ENCODE data around the gene FGF6.

Gene FGF6

DNA sequence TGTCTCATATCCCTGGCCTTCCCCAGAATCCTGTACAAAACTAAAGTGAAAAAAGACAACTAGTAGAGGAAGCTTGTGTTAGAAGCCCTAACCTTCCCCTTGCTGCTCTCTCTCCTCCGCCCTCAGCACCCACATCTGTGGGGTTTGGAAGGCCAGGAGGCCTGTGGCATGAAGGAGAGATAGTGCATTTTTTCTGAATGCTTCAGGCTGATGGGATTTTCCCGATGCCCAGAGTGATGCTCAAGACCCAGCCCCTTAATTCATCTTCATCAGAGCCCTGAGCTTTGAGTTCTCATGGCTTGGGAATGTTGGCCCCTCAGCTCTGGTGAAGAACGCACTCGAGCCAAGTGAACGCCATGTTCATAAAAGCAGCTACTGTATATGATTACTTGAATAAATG is 5.9 kb downstream of the FGF6 start:
- no peak for DNase-seq (ENCODE audit: low read depth)
- TF ChIP-seq, protein P1, sequence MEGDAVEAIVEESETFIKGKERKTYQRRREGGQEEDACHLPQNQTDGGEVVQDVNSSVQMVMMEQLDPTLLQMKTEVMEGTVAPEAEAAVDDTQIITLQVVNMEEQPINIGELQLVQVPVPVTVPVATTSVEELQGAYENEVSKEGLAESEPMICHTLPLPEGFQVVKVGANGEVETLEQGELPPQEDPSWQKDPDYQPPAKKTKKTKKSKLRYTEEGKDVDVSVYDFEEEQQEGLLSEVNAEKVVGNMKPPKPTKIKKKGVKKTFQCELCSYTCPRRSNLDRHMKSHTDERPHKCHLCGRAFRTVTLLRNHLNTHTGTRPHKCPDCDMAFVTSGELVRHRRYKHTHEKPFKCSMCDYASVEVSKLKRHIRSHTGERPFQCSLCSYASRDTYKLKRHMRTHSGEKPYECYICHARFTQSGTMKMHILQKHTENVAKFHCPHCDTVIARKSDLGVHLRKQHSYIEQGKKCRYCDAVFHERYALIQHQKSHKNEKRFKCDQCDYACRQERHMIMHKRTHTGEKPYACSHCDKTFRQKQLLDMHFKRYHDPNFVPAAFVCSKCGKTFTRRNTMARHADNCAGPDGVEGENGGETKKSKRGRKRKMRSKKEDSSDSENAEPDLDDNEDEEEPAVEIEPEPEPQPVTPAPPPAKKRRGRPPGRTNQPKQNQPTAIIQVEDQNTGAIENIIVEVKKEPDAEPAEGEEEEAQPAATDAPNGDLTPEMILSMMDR (conservative IDR thresholded peaks at IDR 0.05; ENCODE audit: low read depth, low read length): no peak
- no peak overlapping the region for H3K4me3 ChIP-seq (ENCODE audit: low read length)

DNA sequence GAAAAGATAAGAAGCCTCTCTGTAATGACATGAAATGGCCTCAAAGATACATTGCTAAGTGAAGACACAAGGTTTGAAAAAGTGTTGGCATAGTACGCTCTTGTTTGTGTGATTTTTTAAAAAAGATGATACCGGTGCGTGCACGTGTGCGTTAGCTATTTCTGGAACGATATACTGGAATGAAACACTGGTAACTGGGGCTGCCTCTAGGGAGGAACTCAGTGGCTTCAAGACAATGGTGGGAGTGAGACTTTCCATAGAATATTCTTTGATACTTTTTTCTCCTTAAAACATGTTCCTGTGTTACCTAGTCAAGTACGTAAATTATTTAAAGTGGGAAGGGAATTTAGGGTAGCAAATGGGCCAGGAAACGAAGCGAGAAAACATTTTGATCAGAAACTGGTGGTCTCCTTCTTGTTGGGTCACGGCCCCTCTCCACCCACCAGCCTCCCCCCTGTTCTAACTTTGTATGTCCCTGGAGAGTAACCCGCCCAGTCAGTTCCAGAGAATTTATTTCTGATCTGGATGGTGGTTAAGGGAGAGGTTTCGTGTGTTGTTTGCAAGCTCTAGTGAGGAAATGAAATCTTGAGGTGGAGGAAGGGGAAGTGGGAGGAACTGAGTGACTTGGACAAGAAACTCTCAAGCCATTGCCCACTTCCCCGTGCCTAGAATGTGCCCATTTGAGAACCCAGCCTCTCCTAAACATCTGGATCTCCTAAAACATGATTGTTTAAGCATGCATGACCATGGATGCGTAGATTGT is 6.6 kb downstream of the FGF6 start:
- TF ChIP-seq, protein P1 (conservative IDR thresholded peaks at IDR 0.05; ENCODE audit: low read depth, low read length): no peak
- DNase-seq (ENCODE audit: low read depth): no peak
- no peak overlapping the region for H3K4me3 ChIP-seq (ENCODE audit: low read length)

DNA sequence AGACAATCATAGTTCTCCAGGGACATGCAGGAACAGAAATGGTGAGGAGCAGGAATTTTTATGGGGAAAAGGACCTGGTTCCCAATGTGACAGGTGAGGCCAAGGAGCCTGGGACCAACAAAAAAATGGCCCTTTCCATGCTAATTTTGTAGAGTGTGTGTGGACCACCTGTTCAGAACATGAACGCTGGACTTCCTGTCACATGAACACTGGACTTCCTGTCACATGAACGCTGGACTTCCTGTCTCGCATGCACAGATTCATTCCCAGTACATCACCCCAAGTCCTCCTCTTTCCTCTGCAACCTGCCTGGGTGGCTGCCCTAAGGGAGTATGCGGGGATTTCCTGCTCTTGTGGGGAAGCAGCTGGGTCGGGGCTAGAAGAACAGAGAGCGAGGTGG is 10.1 kb downstream of the FGF6 start:
- TF ChIP-seq, protein P1 (conservative IDR thresholded peaks at IDR 0.05; ENCODE audit: low read depth, low read length): no peak
- no peak overlapping the region for H3K4me3 ChIP-seq (ENCODE audit: low read length)

DNA sequence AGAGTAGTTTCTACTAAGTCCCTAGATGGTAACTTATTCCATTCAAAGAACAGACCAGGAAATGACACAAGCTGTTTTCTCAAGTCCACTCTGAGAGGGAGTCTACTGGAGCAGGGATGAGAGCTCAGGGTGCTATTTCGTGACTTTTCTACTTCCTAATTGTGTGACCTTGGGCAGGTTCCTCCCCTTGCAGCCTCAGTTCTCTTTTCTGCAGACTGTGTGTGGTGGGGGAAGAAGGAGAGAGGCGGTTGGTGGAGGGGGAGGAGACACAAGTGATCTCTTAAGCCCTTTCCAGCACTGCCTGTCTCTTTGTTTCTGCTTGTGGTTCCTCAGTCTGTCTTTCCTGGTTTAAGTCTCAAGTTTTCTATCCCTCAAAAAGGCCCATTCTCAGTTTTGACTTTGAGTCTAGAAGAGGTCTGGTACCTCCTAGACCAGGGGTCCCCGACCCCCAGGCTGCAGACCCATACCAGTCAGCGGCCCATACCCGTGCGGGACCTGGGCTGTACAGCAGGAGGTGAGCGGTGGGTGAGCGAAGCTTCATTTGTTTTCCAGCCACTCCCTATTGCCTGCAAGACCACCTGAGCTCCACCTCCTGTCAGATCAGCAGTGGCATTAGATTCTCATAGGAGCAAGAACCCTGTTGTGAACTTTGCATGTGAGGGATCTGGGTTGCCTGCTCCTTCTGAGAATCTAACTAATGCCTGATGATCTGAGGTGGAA is 10.7 kb downstream of the FGF6 start:
- H3K4me3 ChIP-seq (ENCODE audit: low read length): no peak overlapping the region
- TF ChIP-seq, protein P1 (conservative IDR thresholded peaks at IDR 0.05; ENCODE audit: low read depth, low read length): no peak
- no peak for DNase-seq (ENCODE audit: low read depth)

More for the DNA sequence above, 10.1 kb downstream of the FGF6 start:
- DNase-seq (ENCODE audit: low read depth): no peak

DNA sequence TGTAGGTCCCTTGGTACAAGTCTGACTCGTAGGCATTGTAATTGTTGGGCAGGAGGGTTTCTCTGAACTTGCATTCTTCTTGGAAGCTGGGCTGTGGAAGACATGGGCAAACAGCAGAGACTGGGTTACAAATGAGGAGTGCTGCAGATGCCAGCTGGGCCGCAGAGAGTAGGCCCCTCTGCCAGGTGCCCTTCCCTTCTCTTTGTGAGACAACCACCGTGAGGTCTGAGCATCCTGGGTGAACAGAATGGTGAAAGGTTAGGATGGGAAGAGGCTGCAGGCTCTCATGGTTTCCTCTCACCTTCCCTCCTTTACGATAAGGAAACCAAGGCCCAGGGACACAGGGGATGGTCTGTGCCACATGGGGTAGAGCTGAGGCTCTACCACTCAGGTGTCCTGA is 11.3 kb downstream of the FGF6 start:
- DNase-seq (ENCODE audit: low read depth): no peak
- no peak overlapping the region for H3K4me3 ChIP-seq (ENCODE audit: low read length)
- TF ChIP-seq, protein P1 (conservative IDR thresholded peaks at IDR 0.05; ENCODE audit: low read depth, low read length): no peak

DNA sequence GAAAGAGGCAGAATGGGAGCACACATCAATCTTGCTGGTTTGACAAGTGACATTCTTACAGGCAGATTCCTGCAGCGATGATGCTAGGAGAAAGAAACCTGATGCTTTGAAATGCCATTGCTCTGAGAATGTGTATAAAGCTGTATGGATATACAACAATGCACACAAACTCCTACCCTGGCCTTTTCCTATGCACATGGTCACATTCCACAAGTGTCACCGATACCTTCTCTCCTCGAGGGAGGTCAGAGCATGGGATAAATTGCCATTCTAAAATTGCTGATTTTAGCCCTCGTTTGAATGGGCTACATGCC is 11.9 kb downstream of the FGF6 start:
- no peak for DNase-seq (ENCODE audit: low read depth)
- H3K4me3 ChIP-seq (ENCODE audit: low read length): no peak overlapping the region
- TF ChIP-seq, protein P1 (conservative IDR thresholded peaks at IDR 0.05; ENCODE audit: low read depth, low read length): no peak
